Measurements from ENCODE around the gene LYSMD4. TPM values are rescaled to one million over a fixed set of nuclear protein-coding genes. Genes with fewer than 3 reads are reported as not detected.

Gene LYSMD4
- total and polyA plus RNA-seq, 10 of the 15 experiments (the other 5 are each of a cell fraction or from before 2014, with no cell fraction given), result 1.8 to 5.8 (median 3.9) TPM

GRCh38 chr15:99712415-99712814 is 20.8 kb downstream of the LYSMD4 start:
- POLR2A ChIA-PET, result interaction anchor here (0.6 kb wide), 1 partner anchor 99 kb away, joined by 3 read pairs; no protein-coding TSS in a partner anchor
- DNase-seq (ENCODE audit: low read depth, low spot score) (no peak), FAIRE-seq (no peak), ATAC-seq (no peak)
- SMC1A ChIA-PET (ENCODE audit: uncharacterized antibody, unreplicated experiment), result interaction anchor here (1.3 to 2.8 kb wide), 2 partner anchors 8 to 425 kb away, joined by 3 to 11 read pairs; no protein-coding TSS in a partner anchor
- CTCF ChIA-PET, result interaction anchor here (0.6 to 7.4 kb wide), 2 partner anchors 8 to 36 kb away, joined by 3 to 68 read pairs; no protein-coding TSS in a partner anchor
- no peak overlapping the region for H3K4me3 ChIP-seq
- BruUV-seq (replicated peaks), result no TSS peak
- H3K4me1 ChIP-seq (ENCODE audit: control insufficient read depth, insufficient read depth, low read length), result peaks cover 12% of the 10 kb centered on the region
- RAD21 ChIA-PET (ENCODE audit: unreplicated experiment), result interaction anchor here (2.8 kb wide), 1 partner anchor 8 kb away, joined by 12 read pairs; no protein-coding TSS in a partner anchor
- H4K20me1 ChIP-seq (ENCODE audit: control insufficient read depth, insufficient read depth), result peaks cover 3% of the 10 kb centered on the region; the same call in 1 of the 2 replicates
- in situ Hi-C loops (cut with MboI) (no loop called here), intact Hi-C loops (cut with micrococcal nuclease; ENCODE audit: unreplicated experiment) (no loop called here)
- H3K27ac ChIP-seq (ENCODE audit: control insufficient read depth, insufficient read depth), result no peak overlapping the region
- no peak overlapping the region for H2AFZ ChIP-seq (ENCODE audit: control insufficient read depth, low read depth, low read length)
- no peak overlapping the region for H3K9ac ChIP-seq (ENCODE audit: control insufficient read depth, insufficient read depth, low read length)
- no peak overlapping the region for H3K4me2 ChIP-seq (ENCODE audit: control insufficient read depth, insufficient read depth)
- peaks cover 3 to 34% of the 10 kb centered on the region in 2 experiments for H3K36me3 ChIP-seq (ENCODE audit: control insufficient read depth in 2 of 2, insufficient read depth in 2 of 2, low read length in 1 of 2)
- TF ChIP-seq CREB1 (IDR thresholded peaks at IDR 0.05; ENCODE audit: low read depth), result no peak
- no peak for TF ChIP-seq CEBPB (IDR thresholded peaks at IDR 0.05; ENCODE audit: borderline replicate concordance in 1 of 2, low read depth in 2 of 2, low read length in 2 of 2)
- TF ChIP-seq GABPA (IDR thresholded peaks at IDR 0.05; ENCODE audit: low read depth), result no peak
- no peak for TF ChIP-seq HDAC6 (IDR thresholded peaks at IDR 0.05; ENCODE audit: unreplicated experiment)
- TF ChIP-seq NFXL1 (IDR thresholded peaks at IDR 0.05; ENCODE audit: borderline replicate concordance), result no peak
- TF ChIP-seq SKIL (IDR thresholded peaks at IDR 0.05; ENCODE audit: low read depth, poor library complexity, severe bottlenecking), result no peak
- TF ChIP-seq ATF2 (IDR thresholded peaks at IDR 0.05; ENCODE audit: low read length), result no peak
- TF ChIP-seq TBL1XR1 (IDR thresholded peaks at IDR 0.05; ENCODE audit: low read depth, low read length), result no peak
- TF ChIP-seq ZNF24 (IDR thresholded peaks at IDR 0.05), result no peak
- no peak for TF ChIP-seq ZNF274 (IDR thresholded peaks at IDR 0.05; ENCODE audit: insufficient read depth, insufficient read length)
- TF ChIP-seq SPI1 (IDR thresholded peaks at IDR 0.05; ENCODE audit: borderline replicate concordance, insufficient read depth, low read depth, low read length), result no peak
- 99% methylated on average over 18 of the region's 18 CpGs for WGBS (ENCODE audit: insufficient coverage, insufficient replicate concordance, low lambda C conversion rate, missing lambda C conversion rate)
- no peaks in the 10 kb centered on the region for H3K79me2 ChIP-seq (ENCODE audit: control insufficient read depth, insufficient read depth, low read length)
- H3K27me3 ChIP-seq (replicated peaks in 1 of 2; ENCODE audit: control insufficient read depth in 2 of 2, insufficient read depth in 2 of 2, low read length in 1 of 2), result no peaks in the 10 kb centered on the region
- H3K9me3 ChIP-seq (replicated peaks; ENCODE audit: control insufficient read depth, insufficient read depth, low read length), result no peaks in the 10 kb centered on the region
